ENCODE measurements around the gene STK16.

The STK16 gene

DNA sequence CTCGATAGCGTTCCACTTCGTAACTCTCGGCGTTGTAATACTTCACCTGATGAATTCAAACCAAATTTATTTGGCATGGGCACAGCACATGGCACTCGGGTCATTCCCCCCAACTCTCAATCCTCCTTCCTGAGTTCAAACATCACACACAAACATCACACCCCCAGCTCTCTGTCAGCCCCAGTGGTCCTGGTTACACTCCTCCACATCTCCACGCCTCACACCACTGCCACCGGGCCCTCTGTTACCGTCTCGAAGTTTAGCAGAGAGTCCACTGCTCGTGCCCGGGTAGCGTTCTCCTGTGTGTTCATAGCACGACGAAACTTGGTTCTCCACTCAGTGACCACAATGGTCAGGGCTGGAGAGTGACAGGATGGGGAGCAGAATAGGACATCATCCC is 31.1 kb upstream of the STK16 start:
- DNase-seq: no peak

DNA sequence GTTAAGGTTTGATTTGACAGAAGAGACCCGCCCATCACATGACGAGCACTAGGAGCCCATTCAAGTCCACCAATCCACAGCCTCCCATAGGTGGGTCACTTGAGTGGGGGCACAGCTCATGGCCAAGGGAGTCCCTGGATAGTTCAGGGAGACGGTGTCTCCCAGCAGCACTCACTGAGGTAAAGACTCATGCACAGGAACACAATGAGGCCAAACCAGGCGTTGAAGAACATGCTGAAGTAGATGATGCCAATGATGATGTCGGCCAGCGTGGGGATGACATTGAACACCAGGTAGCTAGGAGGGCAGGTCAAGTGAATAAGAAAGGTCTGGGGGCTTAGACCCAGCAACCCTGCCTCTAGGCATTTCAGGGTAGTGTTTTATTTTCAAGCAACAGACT is 30.5 kb upstream of the STK16 start:
- DNase-seq: no peak

DNA sequence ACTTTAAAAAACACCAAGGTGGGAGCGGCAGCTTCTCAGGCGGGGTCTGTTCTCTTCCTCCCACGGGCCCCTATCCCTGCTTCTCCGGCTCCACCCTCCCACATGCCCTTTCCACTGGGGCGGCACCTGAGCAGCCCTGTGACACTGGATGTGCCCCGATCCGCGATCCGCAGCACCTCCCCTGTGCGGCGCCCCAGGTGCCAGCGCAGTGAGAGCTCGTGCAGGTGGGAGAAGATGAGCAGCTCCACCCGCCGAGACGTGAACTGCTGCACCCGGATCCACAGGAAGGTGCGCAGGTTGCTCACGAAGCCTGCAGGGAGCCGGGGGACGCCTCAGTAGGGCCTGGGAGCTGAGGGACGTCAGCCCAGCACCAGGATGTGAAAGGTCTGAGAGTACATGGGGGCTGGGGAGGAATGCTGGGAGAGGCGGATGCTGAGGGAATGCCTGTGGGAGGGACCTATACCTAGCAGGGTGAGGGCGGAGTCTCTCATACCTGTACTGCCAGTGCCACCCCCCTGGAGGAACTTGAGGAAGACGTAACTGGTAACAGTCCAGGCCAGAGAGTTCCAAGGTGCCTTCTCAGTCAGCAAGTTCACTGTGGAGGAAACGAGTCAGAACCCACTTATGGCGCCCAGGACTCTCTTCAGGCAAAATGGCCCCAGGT is 29.3 kb upstream of the STK16 start:
- no peak for DNase-seq

DNA sequence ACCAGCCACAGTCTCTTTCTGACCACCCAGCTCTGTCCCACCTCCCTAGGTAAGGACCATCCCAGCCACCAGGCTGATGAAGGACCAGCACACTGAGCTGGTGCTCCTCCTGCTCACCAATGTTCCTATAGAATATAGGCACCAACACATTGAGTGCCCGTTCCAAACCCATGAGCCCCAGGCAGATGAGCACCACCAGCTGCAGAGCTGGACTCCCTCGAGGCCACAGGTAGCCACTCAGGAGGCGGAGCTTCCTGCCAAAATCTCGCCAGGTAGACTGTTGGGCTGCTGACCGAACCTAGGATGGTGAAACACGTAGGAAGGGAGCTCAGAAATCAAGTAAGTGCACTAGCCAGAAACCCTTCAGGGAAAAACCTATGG is 28.8 kb upstream of the STK16 start:
- no peak for DNase-seq

DNA sequence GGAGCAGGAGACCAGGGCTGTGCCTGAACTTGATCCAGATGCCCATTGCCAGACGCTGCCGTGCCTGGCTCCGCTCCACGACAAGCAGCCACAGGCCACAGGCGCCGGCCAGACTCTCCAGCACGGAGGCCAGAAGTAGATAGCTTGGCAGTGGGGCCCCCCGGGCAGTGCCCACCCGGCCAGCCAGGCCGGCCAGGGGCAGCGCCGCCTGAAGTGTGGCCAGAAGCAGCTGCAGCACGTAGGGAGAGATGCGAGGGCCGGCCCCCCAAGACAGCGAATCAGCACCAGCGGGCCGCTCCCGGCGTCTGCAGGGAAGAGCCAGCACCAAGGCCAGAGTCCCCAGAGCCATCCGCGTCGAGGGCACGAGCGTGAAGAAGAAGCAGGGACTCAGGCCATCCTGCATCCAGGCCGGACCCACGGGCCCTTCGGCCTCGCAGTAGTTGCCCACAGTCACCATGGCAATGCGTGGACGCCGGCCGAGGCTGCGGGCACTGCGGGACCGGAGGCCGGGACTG is 27.0 kb upstream of the STK16 start:
- peak in 2 of 5 experiments; percentile 17 to 24 for DNase-seq

DNA sequence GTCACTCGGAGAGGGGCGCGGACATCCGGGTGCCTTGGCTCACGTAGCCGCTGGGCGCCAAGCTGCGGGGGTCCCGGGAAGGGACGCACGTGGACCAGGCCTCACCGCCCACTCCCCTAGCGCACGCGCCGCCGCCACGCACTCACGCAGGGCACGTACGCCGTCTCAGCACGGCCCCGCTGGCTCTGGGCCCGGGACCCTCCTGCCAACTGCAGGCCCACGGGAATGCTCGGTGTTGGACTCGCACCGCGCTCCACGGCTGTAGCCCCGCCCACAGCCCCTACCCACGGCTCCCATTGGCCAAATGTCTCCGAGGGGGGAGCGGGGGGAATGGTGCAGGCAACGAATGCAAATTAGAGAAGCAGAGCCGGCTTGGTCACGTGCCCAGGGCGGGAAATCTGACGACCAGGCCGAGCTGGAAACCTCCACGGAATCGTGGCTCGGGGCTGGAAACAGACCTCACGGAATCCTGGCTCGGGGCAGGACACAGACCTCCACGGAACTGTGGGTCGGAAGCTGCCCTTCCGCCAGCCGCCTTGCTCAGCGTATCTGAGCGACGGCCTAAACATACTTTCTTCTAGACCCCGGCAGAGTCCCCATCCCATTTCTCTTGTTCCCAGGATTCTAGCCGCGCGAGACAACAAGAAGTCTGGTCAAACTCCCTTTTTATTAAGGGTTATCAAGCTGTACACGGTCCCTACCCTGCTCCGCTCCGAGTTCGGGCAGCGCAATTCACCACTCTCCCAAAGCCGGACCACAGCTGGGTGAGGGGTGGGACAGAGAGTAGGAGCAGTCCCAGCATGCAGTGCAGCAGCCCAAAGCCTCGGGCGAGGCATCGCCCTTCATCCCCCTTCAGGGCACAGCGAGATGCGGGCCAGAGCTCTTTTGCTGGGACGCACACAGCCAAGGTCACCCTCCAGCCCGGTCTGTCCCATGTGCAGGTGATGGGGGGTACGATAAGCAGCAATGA is 26.3 kb upstream of the STK16 start, which contains the start of gene ABCB6:
ABCB6 (minus strand) TSS at position 227 of the 970 bp plus-strand sequence. CDS start 285 bp downstream, outside the sequence.
- DNase-seq: peak; percentile 71 to 93 (median 79)

DNA sequence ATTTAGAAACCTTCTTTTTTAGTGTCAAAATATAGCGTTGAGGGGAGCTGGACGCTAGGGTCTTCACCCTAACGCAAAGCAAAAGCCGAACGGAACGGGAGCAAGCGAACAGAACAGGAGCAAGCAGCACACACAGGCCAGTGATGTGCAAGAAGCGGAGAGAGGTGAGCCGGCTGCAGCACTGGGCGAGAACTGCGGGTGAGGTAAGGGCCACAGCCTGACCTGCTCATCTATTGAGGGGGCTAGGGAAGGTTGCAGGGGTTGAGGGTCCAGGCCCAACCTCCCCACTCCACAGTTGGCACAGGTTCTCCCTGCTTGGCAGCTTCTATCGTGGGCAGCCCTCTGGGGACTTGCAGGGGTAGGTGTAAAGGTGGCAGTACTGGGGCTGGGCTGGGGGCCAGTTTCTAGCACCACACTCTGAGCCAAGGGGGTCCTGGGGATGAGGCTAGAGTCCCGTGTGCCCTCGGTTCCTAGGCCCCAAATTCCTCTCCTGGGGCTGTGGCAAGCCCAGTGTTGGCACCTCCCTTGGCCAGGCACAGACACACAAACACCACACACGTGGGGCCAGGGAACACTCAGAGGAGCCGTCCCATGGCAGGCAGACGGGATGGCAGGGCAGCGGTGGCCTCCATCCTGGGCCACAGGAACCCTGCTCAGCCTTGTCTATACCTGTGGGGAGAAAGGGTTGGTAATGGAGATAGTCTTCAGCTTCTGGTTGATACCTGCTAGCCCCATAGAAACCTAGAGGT is 25.3 kb upstream of the STK16 start:
- DNase-seq: no peak

DNA sequence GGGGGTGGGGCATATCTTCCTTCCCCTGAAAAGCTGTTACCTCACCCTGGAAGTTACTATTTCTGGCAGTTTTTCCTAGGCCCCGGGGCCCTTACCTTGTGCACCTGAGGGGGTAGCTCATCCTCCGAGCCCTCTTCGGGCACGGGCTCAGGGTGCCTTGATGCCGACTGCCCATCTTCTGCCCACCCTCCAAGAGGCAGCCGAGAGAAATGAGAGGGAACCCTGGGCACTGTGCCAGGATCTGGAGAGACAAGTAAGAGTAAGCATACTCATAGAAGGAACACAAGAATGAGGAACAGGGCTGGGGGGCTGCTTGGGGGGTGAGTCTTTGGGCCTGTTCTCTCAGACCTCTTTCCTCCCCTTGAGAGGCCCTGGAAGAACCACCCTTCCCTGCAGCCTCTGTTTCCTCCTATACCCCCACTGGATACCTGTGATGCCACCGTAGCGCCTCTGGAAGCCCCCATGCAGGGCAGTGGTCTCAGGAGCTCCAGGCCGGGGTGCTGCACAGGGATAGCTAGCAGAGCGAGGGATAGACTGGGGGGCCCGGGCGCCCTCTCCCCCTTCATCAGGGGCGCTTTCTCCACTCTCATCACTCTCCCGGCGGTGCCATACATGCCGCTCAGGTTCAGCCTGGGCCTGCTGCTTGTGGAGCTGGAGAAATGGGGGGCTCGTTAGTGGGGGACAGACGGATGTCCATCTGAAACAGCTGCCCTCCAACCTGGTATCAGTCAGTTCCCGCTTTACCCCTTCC is 24.5 kb upstream of the STK16 start:
- no peak for DNase-seq

DNA sequence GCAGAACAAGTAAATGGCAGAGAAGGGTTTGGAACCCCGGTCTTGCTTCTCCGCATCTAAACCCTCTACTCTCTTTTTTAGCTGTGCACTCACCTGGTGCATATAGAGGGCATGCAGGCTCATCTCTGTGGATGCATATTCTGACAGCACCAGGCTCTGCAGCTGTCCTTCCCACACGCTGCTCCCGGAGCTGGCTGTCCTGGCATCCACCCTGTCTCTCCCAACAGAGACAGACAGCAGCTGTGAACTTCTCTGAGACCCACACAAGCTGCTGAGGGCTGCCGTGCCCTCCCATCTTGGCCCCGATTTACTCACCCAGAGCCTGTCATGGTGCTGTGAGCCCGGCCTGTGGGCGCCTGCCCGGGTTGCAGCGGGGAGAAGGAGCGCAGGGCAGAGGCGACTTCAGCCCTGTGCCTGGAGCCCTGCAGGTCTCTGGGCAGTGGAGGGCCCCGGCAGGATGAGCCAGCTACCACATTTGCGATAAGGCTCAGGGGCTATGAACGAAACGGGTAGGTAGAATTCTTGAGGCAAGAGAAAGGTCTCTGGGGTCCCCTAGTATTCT is 23.2 kb upstream of the STK16 start:
- DNase-seq: no peak

DNA sequence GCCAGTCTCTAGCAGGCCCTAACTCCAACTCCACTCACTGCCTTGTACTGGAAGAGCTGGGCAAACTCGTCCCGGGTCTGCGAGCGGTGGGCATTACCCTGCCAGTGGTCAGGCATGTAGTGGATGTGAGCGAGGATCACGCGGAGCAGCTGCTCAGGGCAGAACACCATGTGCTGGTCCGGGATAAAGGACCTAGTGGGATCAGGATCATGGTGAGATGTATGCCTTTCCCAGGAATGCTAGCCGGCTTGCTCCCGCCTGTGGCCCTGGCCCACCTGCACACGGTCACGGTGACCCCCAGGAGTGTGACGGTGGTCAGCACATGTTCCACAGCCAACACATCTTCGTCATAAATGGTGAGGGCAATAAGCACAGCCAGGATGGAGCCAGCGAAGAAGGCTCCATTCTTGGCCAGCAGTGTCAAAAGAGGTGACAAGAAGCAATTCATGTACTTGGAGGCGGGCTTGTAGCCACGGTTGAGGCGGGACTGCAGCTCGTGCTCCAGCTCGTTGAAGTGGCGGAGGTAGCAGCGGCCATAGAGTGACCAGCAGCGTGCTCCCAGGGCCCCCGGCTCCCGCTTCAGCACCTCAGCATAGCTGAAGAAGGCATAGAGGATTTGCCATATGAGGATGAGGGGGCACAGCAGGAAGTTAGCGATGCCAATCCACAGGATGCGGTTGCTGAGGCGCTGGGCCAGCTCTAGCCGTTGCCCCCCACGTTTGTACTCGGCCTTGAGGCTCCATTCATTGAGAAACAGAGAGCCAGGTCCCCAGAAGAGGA is 21.3 kb upstream of the STK16 start:
- DNase-seq: no peak

DNA sequence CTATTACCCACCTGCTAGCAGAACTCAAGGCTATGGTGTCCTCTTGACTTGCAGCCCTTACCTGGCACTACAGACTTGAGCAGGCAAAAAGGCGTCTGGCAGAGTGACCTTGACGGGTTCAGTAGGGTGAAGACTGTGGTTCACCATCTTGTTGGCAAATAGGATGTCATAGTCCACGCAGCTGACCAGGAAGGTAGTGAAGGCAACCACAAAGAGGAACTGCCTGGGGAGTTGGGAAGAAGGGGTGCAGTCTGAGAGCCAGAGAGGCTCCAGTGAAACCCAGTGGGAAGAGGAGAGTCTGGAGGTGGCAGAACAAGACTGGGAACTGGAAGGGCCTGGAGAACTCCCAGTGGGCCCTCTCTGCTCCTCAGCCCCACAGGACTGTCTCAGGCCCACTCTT is 19.9 kb upstream of the STK16 start:
- DNase-seq: no peak

DNA sequence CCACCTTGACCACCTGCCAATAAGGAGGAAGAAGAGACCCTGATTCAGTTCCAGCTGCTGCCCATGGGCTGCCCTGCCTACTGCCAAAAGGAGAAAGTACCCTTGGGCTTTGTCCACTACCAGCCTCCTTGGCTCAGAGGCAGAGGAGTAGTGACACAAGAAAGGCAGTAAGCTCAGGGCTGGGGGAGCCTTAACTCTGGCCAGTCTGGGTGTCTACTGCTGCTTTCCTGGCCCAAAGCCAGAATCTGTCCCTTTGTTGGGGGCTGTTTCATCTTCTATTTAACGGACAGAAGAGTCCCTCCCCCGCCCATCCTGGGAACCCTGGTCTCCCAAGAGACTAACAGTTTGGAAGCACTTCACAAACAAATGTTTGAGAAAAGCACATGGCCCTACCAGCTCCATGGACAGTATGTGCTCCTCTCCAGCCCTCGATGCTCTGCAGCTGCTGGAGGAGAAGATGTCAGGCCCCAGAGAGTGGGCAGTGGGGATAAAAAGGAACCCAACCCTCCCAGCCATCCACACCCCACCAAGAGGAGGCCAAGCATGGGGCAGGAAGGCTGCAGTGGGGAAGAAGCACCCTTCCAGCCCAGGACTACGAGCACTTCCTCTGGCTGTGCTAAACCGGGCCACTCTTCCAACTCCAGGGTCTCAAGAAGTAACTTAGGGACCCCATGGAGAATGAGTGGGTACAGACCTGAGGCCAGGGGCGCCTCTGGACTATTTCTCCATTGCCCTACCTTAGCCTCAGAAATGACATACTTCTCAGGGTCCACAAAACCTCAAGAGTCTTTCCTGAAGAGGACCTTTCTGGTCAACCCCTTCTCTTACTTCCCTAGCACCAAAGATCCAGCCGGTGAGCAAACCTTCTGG is 17.0 kb upstream of the STK16 start:
- no peak for DNase-seq

DNA sequence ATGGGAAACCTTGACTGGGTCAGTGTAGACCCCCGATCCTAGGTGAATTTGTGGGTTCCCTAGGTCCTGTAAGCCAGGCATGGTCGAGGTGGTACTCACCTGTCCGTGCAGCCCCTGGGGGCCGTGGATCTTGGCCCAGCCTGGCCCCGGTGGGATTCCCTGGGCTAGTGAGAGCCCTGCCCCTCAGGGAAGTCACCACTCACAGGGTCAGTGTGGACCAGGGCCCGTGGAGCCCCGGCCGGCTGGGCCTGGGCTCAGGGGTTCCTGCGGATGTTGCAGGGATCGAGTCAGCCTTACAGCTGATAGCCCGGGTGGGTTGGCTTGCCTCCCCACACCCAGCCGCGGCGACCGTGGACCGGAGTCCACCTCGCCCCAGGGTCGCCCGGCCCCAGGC is 16.4 kb upstream of the STK16 start:
- no peak for DNase-seq

DNA sequence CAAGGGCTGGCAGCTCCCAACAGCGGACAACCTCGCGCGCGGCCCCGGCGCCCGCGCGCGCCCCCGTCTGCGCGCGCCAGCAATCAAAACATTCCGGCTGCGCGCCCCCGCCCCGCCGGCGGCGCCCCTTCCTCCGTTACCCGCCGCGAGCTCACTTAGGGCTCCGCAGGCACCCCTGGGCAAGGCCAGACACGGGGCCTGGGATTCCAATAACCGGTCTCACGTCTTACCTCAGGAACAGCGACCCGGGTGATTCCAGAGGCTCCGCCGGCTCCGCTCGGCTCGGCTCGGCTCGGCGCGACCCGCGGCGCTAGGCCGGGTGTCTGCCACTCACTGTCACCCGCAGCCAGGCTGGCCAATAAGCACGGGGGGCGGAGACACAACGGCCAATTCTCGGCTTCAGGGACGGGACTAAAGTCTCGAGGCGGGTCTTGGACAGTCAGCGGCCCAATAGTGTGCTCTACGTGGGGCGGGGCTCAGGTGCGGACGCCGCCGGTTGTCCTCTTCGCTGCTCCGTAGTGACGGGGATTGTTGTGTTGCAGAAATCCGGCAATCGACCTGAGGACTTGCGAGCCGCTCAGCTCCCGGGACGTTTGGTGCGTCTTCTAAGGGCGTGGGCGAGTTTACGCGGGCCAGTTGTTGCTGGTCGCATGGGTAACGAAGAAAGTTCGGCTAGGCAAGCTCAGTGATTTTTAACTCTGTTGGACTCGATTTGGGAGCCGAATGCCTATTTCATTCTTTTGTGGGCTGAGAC is 15.8 kb upstream of the STK16 start, which contains the start of the genes ANKZF1 and ATG9A:
ANKZF1 (plus strand) TSS at position 502 of the 754 bp plus-strand sequence. CDS start 452 bp downstream, outside the sequence.
ATG9A (minus strand) TSS at position 332 of the 754 bp plus-strand sequence. CDS start 1,612 bp downstream, outside the sequence.
- peak; percentile 90 to 99 (median 98) for DNase-seq

DNA sequence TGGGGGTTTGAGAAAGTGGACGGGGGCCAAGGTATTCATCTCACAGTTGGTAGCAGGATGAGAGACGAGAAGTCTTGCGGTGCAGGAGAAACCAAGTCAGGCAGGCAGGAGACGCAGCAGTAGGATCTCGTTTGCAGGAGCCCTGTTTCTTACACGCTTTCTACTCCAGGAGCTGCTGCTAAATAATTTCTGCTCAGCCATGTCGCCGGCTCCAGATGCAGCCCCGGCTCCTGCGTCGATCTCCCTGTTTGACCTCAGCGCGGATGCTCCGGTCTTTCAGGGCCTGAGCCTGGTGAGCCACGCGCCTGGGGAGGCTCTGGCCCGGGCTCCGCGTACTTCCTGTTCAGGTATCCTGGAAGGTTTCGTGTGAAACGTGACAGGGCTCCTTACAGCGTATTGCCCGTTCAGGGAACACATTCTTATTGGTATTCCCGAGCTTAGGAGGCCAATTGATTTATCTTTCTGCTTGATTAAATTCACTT is 15.2 kb upstream of the STK16 start:
- peak in 1 of 5 experiments; percentile 60 for DNase-seq

DNA sequence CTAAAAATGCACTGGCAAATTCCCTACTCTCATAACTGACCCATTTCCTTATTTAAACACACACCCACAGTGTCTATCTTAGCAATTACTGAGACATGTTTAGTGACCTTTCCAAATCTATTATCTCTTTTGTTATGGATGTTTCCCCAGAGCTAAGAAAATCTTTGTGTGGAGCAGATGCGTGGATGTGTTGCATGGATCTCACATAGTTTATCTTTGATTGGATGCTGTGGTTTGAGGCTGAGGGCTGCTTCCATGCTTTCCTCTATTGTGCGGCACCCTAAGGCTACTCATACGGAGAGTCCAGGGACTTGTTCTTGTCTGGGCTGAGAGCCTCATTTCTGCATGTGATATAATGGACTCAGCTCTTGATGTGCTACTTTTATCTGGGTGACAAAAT is 10.9 kb upstream of the STK16 start:
- DNase-seq: no peak

DNA sequence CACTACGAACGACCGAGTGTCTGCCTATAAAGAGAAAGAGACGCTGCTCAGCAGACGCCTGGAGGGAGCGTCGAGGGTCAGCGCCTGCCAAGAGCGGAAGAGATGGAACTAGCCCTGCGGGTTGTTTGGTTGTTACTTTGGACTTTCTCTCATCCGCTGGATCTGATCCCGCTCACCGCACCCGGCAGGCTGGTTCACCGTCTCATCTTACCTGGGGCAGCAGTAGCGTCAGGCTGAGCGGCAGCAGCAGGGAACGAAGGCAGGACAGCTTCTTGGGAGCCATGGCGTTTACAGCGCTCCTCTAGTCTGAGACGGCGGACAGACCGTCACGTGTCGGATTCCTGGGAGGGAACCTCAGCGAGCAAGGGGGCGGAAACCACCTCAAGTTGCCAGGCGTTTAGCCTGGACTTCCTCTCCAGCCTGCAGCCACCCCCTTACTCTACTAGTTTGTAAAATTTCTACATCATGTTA is 2.0 kb upstream of the STK16 start:
- DNase-seq: no peak

DNA sequence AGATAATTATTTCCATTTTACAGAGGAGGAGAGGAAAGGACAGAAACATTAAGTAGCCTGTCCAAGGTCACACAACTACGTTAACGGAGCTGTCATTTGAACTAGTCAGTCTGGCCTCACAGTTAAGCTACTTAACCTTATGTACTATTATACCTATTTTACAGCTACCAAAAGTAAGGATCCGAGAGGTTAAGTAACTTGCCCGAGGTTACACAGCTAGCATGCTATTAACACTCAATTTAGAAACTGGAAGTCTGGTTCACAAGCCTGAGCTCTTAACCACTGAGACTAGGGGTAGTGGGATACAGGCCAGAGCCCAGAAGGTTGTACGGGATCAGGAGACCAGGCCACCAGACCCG is 511 bp upstream of the STK16 start:
- DNase-seq: no peak

DNA sequence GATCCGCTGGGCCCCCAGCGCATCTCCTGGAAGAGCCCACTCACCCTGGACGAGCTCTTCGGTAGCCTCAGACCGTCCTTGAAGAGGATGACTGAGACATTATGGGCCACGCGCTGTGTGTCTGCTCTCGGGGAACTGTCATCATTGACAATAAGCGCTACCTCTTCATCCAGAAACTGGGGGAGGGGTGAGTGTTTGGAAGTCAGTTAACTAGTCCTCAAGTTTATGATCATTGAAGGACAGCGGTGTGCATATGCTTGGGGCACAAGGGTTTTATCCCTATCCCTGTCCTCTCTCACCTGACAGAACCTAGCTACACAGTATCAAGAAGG is 586 bp downstream of the STK16 start:
- peak in 1 of 5 experiments; percentile 51 for DNase-seq

Measured in T-helper 2 cell (primary cell).